ENCODE measurements around the gene CHD5. TPM values are rescaled to one million over a fixed set of nuclear protein-coding genes. Genes with fewer than 3 reads are reported as not detected.
"Not testable (repeated sequence)": the region's sequence is repeated elsewhere in the genome, so short reads cannot be mapped to it uniquely, and the experiment has no call there.

CHD5 gene
- total RNA-seq, 2 experiments from 2014 or later: 0.67 to 0.96 TPM

DNA sequence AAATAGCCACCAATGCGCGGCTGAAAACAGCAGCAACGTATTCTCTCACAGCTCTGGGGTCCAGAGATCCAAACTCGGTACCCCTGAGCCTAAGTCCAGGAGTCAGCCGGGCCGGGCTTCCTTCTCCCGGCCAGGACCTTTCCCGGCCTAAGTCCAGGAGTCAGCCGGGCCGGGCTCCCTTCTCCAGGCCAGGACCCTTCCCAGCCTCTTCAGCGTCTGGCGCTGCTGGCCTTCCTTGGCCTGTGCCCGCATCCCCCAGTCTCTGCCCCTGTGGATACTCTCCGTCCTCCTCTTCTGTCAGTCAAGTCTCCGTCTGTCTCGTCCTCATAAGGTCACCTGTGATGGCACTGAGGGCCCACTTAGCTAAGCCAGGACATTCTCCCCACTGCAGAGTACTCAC lies 102.2 kb downstream of the CHD5 start:
- H3K9me3 Mint-ChIP-seq: no peaks in the 10 kb centered on the region
- no peak overlapping the region for H3K27ac Mint-ChIP-seq
- peaks cover 37% of the 10 kb centered on the region for H3K36me3 Mint-ChIP-seq (ENCODE audit: low read depth)
- no peaks in the 10 kb centered on the region for H3K27me3 Mint-ChIP-seq
- POLR2A ChIA-PET: no interaction called here
- H3K4me1 Mint-ChIP-seq: no peaks in the 10 kb centered on the region
- no peak overlapping the region for H3K4me3 Mint-ChIP-seq
- no peak for DNase-seq
- CTCF ChIA-PET: no interaction called here

DNA sequence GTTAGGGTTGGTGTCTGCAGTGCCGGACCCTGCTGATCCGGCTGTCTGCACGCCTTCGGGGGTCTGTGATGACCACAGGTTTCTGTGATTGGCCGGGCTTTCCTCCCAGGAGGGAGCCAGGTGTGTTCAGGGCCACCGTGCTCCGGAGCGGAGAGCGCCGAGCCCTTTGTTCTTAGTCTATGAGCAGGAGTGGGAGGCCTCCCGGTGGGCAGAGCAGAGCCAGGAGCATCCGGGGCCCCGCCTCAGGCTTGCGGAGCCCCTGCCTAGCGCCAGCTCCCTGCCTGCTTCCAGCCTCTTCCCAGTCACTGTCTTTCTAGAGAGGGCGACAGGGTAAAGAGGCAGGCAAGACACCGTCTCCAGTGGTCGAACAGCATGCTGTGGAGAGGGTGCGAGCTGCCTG lies 102.6 kb downstream of the CHD5 start:
- H3K27ac Mint-ChIP-seq: no peak overlapping the region
- peaks cover 34% of the 10 kb centered on the region for H3K36me3 Mint-ChIP-seq (ENCODE audit: low read depth)
- DNase-seq: no peak
- no peaks in the 10 kb centered on the region for H3K9me3 Mint-ChIP-seq
- POLR2A ChIA-PET: no interaction called here
- no peaks in the 10 kb centered on the region for H3K27me3 Mint-ChIP-seq
- no peaks in the 10 kb centered on the region for H3K4me1 Mint-ChIP-seq
- no peak overlapping the region for H3K4me3 Mint-ChIP-seq
- CTCF ChIA-PET: no interaction called here

DNA sequence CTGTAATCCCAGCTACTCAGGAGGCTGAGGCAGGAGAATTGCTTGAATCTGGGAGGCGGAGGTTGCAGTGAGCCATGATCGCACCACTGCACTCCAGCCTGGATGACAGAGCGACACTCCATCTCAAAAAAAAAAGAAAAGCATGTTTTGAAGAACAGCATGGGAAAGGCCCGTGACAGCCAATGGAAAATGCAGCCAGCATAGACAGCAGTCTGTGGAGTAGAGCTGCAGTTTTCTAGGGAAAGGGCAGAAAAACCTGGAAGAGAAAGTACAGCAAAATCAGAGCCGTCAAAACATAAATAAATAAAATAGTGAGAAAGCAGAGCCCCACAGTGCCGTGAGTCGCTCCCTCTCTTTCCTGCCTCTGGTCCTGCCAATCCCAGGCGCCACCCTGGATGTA lies 103.1 kb downstream of the CHD5 start:
- H3K4me1 Mint-ChIP-seq, H3K27ac Mint-ChIP-seq, H3K27me3 Mint-ChIP-seq, H3K4me3 Mint-ChIP-seq, DNase-seq, H3K9me3 Mint-ChIP-seq, CTCF ChIA-PET, POLR2A ChIA-PET: not testable (repeated sequence)
- H3K36me3 Mint-ChIP-seq (ENCODE audit: low read depth): peaks cover 31% of the 10 kb centered on the region

DNA sequence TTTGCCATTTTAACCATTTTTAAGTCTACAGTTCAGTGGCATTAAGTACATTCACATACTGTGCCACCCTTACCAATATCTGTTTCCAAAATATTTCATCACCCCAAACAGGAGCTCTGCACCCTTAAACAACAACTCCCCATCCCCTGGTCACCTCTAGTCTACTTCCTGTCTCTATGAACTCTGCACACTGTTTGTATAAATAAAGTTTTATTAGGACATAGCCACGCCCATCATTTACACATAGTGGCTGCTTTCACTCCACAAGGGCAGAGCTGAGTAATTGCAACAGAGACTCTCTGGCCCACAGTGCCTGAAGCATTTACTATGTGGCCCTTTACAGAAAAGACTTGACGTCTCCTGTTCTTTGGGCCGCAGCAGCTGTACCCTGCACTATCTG lies 104.4 kb downstream of the CHD5 start:
- CTCF ChIA-PET: interaction anchor here (1.1 kb wide), 1 partner anchor 8 kb away, joined by 4 read pairs; no protein-coding TSS in a partner anchor
- no peaks in the 10 kb centered on the region for H3K27me3 Mint-ChIP-seq

DNA sequence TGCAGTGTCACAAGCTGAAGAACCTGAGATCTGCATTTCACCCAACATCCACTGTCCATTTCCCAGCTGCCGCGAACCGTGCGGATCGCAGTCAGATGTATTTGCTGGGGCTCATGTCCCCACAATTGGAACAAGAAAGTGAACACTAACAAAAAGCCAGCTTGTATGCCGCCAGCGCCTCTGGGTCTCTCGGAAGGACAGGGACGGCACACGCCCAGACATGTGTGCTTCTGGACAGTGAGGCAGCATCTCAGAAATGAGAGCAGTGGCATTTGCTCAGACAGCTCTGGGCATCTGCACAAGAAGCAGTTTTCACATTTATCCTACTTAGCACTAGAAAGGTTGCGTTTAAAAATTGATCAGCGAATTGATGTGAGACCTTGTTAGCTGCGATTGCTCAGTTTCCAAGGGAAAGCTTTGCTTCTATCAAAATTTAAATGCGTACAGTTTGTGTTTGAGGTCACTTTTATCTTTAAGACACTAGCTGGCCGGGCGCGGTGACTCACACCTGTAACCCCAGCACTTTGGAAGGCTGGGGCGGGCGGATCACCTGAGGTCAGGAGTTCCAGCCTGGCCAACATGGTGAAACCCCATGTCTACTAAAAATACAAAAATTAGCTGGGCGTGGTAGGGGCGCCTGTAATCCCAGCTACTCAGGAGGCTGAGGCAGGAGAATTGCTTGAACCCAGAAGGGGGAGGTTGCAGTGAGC lies 105.8 kb downstream of the CHD5 start:
- Mint-ChIP-seq H3K27me3 (no peaks in the 10 kb centered on the region), H3K9me3 (no peaks in the 10 kb centered on the region)

More for the DNA sequence above, 104.4 kb downstream of the CHD5 start:
- peak overlapping the region; percentile 16 for H3K27ac Mint-ChIP-seq
- H3K4me1 Mint-ChIP-seq: no peaks in the 10 kb centered on the region
- DNase-seq: no peak
- peaks cover 30% of the 10 kb centered on the region for H3K36me3 Mint-ChIP-seq (ENCODE audit: low read depth)
- POLR2A ChIA-PET: no interaction called here
- no peak overlapping the region for H3K4me3 Mint-ChIP-seq
- H3K9me3 Mint-ChIP-seq: no peaks in the 10 kb centered on the region

DNA sequence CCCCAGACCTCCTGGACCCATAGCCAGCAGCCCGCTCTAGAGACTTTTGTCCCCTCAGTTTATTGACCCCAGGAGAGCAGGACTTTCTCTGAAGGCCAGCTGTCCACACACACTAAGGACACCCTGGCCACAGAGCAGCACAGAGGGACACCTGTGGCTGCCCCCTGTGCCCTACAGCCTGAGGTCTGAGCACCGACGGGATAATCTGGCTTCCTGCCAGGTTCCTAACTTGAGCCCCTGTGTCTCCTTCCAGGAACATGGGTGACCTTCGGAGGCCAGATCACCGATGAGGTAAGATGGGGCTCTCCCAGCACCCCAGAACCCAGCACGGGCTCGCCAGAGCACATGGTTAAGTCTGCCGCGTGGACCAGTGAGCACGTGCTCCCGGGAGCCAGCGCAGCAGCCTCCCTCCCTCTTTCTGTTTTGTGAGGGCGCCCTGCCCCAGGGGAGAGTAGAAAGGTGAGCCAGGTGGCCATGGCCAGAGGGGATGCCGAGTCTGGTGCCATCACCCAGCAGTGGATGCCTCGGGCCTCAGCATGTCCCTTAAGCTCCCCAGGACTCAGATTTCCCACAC lies 106.6 kb downstream of the CHD5 start:
- Mint-ChIP-seq H3K4me1 (no peaks in the 10 kb centered on the region), H3K9me3 (no peaks in the 10 kb centered on the region), H3K27ac (no peak overlapping the region), H3K27me3 (no peaks in the 10 kb centered on the region), H3K4me3 (no peak overlapping the region), H3K36me3 (ENCODE audit: low read depth) (peaks cover 24% of the 10 kb centered on the region)
- DNase-seq: no peak
- CTCF ChIA-PET: no interaction called here
- POLR2A ChIA-PET: interaction anchor here (0.5 kb wide), 1 partner anchor 118 kb away, joined by 4 read pairs; no protein-coding TSS in a partner anchor

More for the DNA sequence above, 105.8 kb downstream of the CHD5 start:
- ChIA-PET CTCF (interaction anchor here (1.1 kb wide), 1 partner anchor 8 kb away, joined by 3 read pairs; no protein-coding TSS in a partner anchor), POLR2A (interaction anchor here (0.5 kb wide), 1 partner anchor 117 kb away, joined by 4 read pairs; no protein-coding TSS in a partner anchor)
- no peak overlapping the region for H3K4me3 Mint-ChIP-seq
- no peak overlapping the region for H3K27ac Mint-ChIP-seq
- H3K36me3 Mint-ChIP-seq (ENCODE audit: low read depth): peaks cover 24% of the 10 kb centered on the region
- no peaks in the 10 kb centered on the region for H3K4me1 Mint-ChIP-seq
- no peak for DNase-seq

DNA sequence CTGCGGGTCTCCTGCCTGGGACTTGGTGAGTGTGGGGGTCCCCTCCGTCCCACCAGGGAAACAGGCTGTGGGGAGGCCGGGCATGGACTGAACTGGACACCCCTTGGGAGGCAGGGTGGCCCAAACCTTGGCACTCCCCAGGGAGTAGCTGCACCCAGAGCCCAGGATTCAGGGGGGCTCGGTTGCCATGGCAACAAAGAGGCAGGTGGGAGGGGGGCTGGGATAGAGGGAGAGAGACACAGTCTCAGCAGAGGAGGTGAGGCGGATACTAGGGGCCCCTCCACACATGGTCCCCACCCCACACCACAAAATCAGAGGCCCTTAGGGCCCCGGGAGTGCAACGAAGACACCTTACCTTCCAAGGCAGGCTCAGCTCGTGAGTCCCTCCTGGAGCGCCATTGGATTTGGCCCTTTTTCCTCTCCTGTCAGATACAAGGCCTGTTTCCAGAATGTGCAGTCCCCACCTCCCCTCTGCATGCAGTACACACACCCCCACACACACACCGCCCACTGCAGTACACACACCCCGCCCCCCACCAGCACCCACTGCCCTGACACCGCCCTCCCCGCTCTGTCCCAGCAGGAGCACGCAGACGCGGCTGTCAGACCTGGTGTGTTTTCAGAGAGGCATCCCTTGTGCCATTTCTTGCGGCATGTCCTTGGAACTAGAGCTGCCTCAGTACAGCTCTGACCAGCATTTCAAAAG lies 107.2 kb downstream of the CHD5 start:
- Mint-ChIP-seq H3K9me3 (no peaks in the 10 kb centered on the region), H3K27ac (no peak overlapping the region), H3K4me1 (no peaks in the 10 kb centered on the region), H3K27me3 (no peaks in the 10 kb centered on the region), H3K4me3 (no peak overlapping the region), H3K36me3 (ENCODE audit: low read depth) (peaks cover 24% of the 10 kb centered on the region)
- DNase-seq: no peak
- POLR2A ChIA-PET: no interaction called here
- CTCF ChIA-PET: no interaction called here

DNA sequence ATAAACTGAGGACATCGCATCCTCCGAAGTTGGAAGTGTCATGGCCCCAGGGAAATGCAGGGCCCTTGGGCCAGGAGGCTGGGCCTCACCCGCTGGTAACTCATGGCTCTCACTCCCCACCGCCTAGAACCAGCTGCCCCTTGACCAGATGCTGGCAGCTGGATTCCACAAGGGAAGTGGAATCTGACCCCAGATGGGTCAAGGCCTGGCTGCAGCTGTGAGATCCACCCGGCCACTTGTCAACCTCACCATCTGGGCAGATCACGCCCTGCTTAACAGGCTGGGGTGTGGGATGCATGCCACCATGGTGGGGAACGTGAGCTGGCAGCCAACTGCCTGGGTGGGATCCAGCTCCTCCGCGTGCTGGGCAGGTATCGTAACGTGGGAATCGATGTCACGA lies 108.9 kb downstream of the CHD5 start:
- Mint-ChIP-seq H3K27me3 (no peaks in the 10 kb centered on the region), H3K36me3 (ENCODE audit: low read depth) (peaks cover 21% of the 10 kb centered on the region), H3K9me3 (no peaks in the 10 kb centered on the region), H3K4me3 (no peak overlapping the region), H3K27ac (no peak overlapping the region), H3K4me1 (no peaks in the 10 kb centered on the region)
- no peak for DNase-seq
- ChIA-PET CTCF (no interaction called here), POLR2A (no interaction called here)

DNA sequence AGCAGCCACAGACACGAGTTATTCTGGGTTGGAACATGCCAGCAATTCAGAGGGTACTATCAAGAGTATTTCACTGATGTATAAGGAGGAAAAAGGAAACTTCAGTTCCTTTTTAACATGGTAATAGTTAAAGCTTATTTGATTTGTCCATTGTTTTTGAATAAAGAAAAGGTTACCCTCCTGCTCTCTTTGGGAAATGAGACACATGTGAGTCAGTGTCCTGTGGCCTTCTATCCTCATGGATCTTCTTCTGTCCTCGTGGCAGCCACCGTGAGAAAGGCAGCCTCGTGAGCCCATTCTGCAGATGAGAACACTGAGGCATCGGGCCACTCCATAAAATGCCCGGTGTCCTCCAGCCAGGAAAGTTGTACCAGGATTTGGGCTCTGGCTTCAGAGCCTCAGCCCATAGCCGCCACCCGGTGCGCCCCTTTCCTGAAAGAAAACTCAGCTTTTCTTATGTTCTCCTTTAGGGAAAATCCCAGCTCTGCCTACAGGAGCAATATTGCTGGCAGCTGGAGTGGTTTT lies 109.6 kb downstream of the CHD5 start:
- peaks cover 17% of the 10 kb centered on the region for H3K36me3 Mint-ChIP-seq (ENCODE audit: low read depth)
- H3K27me3 Mint-ChIP-seq: no peaks in the 10 kb centered on the region
- H3K4me3 Mint-ChIP-seq: no peak overlapping the region
- H3K4me1 Mint-ChIP-seq: no peaks in the 10 kb centered on the region
- H3K27ac Mint-ChIP-seq: no peak overlapping the region
- no peaks in the 10 kb centered on the region for H3K9me3 Mint-ChIP-seq
- POLR2A ChIA-PET: no interaction called here
- CTCF ChIA-PET: no interaction called here
- no peak for DNase-seq

DNA sequence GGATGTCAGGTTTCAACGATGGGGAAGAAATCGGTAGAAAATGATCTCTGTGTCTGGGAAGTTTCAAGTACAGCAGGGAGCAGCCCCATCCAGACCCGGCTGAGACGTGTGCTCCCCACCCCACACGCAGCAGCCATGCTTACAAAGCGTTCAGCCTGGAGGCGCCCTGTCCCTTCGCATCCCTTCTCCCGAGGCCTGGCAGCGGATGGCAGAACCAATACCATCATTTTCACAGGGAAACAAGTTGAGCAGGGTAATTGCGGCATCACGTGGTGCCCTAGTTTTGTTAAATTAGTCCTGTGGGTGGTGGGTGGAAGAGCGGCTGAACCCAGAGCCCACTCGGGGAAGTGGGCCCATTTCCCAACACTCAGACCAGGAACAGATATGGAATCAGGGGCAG lies 110.5 kb downstream of the CHD5 start:
- CTCF ChIA-PET: no interaction called here
- no peak for DNase-seq
- POLR2A ChIA-PET: no interaction called here
- H3K4me1 Mint-ChIP-seq: no peaks in the 10 kb centered on the region
- no peak overlapping the region for H3K27ac Mint-ChIP-seq
- peaks cover 9% of the 10 kb centered on the region for H3K36me3 Mint-ChIP-seq (ENCODE audit: low read depth)
- H3K9me3 Mint-ChIP-seq: no peaks in the 10 kb centered on the region
- no peaks in the 10 kb centered on the region for H3K27me3 Mint-ChIP-seq
- no peak overlapping the region for H3K4me3 Mint-ChIP-seq

DNA sequence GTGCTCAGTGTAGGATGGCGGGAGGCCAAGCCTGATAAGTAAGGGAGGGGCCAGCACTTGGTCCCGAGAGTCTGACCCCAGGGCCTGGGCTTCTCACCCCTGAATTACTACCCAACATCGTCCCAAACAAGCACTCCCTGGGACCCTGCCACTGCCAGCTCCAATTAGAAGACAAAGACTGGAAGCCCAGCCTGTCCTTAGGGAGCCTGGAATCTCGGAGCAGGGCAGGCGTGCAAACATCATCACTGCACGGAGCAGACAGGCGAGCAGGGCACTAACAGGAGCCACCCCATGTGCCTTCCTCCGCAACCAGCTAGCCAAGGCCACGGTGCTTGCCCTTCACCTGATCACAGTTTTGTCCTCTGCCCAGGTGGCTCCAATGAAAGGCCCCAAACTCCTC lies 111.2 kb downstream of the CHD5 start:
- Mint-ChIP-seq H3K27ac (no peak overlapping the region), H3K27me3 (no peaks in the 10 kb centered on the region), H3K4me1 (no peaks in the 10 kb centered on the region), H3K36me3 (ENCODE audit: low read depth) (peaks cover 7% of the 10 kb centered on the region), H3K9me3 (no peaks in the 10 kb centered on the region), H3K4me3 (no peak overlapping the region)
- DNase-seq: no peak
- CTCF ChIA-PET: no interaction called here
- POLR2A ChIA-PET: no interaction called here

DNA sequence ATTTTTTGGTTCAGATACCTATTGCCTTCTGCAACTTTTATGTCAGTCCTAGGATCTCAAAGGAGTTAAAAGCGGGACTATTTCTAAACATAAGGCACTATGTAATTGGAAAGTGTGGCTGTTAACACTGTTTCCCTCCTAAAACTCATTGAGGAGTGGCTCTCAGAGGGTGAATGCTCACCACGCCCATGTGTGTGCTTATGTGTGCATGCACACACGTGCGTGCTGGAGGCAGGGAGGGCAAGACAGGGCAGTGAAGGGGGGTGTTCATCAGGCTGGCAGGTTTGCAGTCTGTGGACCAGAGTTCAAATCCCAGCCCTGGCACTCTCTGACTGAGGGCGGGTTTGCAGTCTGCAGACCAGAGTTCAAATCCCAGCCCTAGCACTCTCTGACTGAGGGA lies 112.0 kb downstream of the CHD5 start:
- Mint-ChIP-seq H3K9me3 (no peaks in the 10 kb centered on the region), H3K36me3 (ENCODE audit: low read depth) (peaks cover 7% of the 10 kb centered on the region), H3K27me3 (no peaks in the 10 kb centered on the region), H3K4me3 (no peak overlapping the region), H3K27ac (no peak overlapping the region), H3K4me1 (no peaks in the 10 kb centered on the region)
- POLR2A ChIA-PET: no interaction called here
- DNase-seq: no peak
- CTCF ChIA-PET: interaction anchor here (1.2 kb wide), 1 partner anchor 8 kb away, joined by 4 read pairs; no protein-coding TSS in a partner anchor

DNA sequence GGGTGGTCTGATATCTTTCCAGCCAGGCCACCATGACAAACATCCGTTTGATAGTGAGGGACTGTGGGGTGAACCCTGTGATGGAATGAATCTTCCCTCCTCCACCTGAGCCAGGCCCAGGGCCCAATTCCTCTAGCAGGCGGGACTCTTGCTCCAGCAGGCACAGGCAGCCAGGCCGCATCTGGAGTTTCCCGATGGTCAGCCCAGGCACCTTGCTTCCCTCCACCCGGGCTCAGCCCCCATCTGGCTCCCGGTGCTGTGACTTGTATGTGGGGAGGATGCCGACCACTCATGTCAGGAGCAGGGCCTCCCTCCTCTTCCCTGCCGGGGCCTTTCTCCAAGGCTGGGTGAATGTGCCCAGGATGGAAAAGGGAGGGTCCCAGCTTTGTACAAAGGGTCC lies 113.4 kb downstream of the CHD5 start:
- DNase-seq: no peak
- ChIA-PET POLR2A (no interaction called here), CTCF (no interaction called here)
- Mint-ChIP-seq H3K27me3 (no peaks in the 10 kb centered on the region), H3K4me1 (no peaks in the 10 kb centered on the region), H3K27ac (peak overlapping the region; percentile 79), H3K36me3 (ENCODE audit: low read depth) (peaks cover 14% of the 10 kb centered on the region), H3K4me3 (no peak overlapping the region), H3K9me3 (no peaks in the 10 kb centered on the region)
